IMR-90 (cell line): ENCODE measurements around the gene CDC42EP4. TPM values are rescaled to one million over a fixed set of nuclear protein-coding genes. Genes with fewer than 3 reads are reported as not detected.

ENCODE experiments used
- ATAC-seq: fragments of 200-7000 bp; cut with Tn5 transposase; 2 replicates; pipeline ENCODE4 v1.9.1; 2020; ENCODE audit warnings: low read depth, mild to moderate bottlenecking, moderate library complexity
- BruUV-seq: library from RNA; stranded (reverse); fragments of 400-500 nt; replicated peaks from 2 replicates; lab custom pipeline; 2021; lab: Mats Ljungman, UMichigan
- CTCF ChIA-PET: fragments of 300-600 bp; formaldehyde crosslinking; extraction: SDS; loops from one replicate; lab custom pipeline; 2021; ENCODE audit warnings: antibody characterized with exemption; lab: Yijun Ruan, JAX
- POLR2A ChIA-PET: fragments of 300-600 bp; sonication (Branson Sonifier 250); formaldehyde crosslinking; loops from one replicate; lab custom pipeline; 2022; ENCODE audit warnings: antibody characterized with exemption; ENCODE audit not compliant: unreplicated experiment; lab: Charles Lee
- DNase-seq: peaks from one replicate; pipeline ENCODE4 v3.0.0; 2013
- H2AFZ ChIP-seq: replicated peaks from 2 replicates; pipeline ENCODE3; 2013; ENCODE audit warnings: low read length, mild to moderate bottlenecking; ENCODE audit not compliant: poor library complexity
- H2AK5ac ChIP-seq: 2 replicates; pipeline ENCODE4 v1.6.1; 2013; ENCODE audit warnings: low read depth, low read length, inconsistent platforms
- H2AK9ac ChIP-seq: replicated peaks from 2 replicates; pipeline ENCODE3; 2013; ENCODE audit warnings: mild to moderate bottlenecking, low read depth, low read length, moderate library complexity; ENCODE audit not compliant: poor library complexity
- H2BK120ac ChIP-seq: 2 replicates; pipeline ENCODE4 v1.6.1; 2013; ENCODE audit warnings: low read depth, low read length, inconsistent platforms
- H2BK15ac ChIP-seq: 3 replicates; pipeline ENCODE4 v1.6.1; 2013; ENCODE audit warnings: low read depth, low read length, inconsistent platforms
- H2BK20ac ChIP-seq: 2 replicates; pipeline ENCODE4 v1.6.1; 2013; ENCODE audit warnings: low read depth, mild to moderate bottlenecking, inconsistent platforms, low read length, moderate library complexity
- H2BK5ac ChIP-seq: 2 replicates; pipeline ENCODE4 v1.6.1; 2013; ENCODE audit warnings: mild to moderate bottlenecking, low read depth, low read length, inconsistent platforms; ENCODE audit not compliant: poor library complexity, severe bottlenecking
- H3K14ac ChIP-seq: replicated peaks from 2 replicates; pipeline ENCODE4 v1.6.1; 2013; ENCODE audit warnings: low read depth, low read length, inconsistent platforms
- H3K18ac ChIP-seq: 2 replicates; pipeline ENCODE4 v1.6.1; 2013; ENCODE audit warnings: low read depth, low read length, control low read depth
- H3K23ac ChIP-seq: 2 replicates; pipeline ENCODE4 v1.6.1; 2013; ENCODE audit warnings: low read depth, low read length, inconsistent platforms
- H3K27ac ChIP-seq: 2 replicates; pipeline ENCODE4 v1.5.1; 2013; ENCODE audit warnings: mild to moderate bottlenecking, control low read depth, low read length; ENCODE audit not compliant: insufficient read depth
- H3K27me3 ChIP-seq: 2 replicates; pipeline ENCODE4 v1.6.1; 2013; ENCODE audit warnings: low read length; ENCODE audit not compliant: control insufficient read depth, insufficient read depth
- H3K36me3 ChIP-seq: 2 replicates; pipeline ENCODE4 v1.6.1; 2013; ENCODE audit warnings: low read length, mixed read lengths; ENCODE audit not compliant: control insufficient read depth, insufficient read depth
- H3K4ac ChIP-seq: 2 replicates; pipeline ENCODE4 v1.6.1; 2013; ENCODE audit warnings: low read depth, low read length, inconsistent platforms
- H3K4me1 ChIP-seq: 2 replicates; pipeline ENCODE4 v1.6.1; 2013; ENCODE audit warnings: low read length, mixed read lengths; ENCODE audit not compliant: control insufficient read depth, insufficient read depth
- H3K4me2 ChIP-seq: 2 replicates; pipeline ENCODE4 v1.6.1; 2013; ENCODE audit warnings: low read depth, mild to moderate bottlenecking, control low read depth, low read length, moderate library complexity
- H3K4me3 ChIP-seq: 2 replicates; pipeline ENCODE4 v1.5.1; 2013; ENCODE audit warnings: low read depth, mild to moderate bottlenecking, control low read depth, low read length, moderate library complexity; ENCODE audit not compliant: insufficient read depth
- H3K56ac ChIP-seq: 2 replicates; pipeline ENCODE4 v1.6.1; 2013; ENCODE audit warnings: low read length, inconsistent platforms; ENCODE audit not compliant: insufficient read depth; ENCODE audit errors: extremely low read depth
- H3K79me1 ChIP-seq, 2 experiments: 2 replicates each; pipeline ENCODE4 v1.6.1; 2013; ENCODE audit warnings: low read length in 2 of 2, inconsistent platforms in 1 of 2, low read depth in 1 of 2
- H3K9ac ChIP-seq: 2 replicates; pipeline ENCODE4 v1.6.1; 2013; ENCODE audit warnings: low read depth, low read length, control low read depth
- H3K9me1 ChIP-seq: 2 replicates; pipeline ENCODE4 v1.6.1; 2013; ENCODE audit warnings: low read length, inconsistent platforms; ENCODE audit not compliant: insufficient read depth
- H3K9me3 ChIP-seq: 2 replicates; pipeline ENCODE4 v1.6.1; 2013; ENCODE audit warnings: low read length; ENCODE audit not compliant: control insufficient read depth, insufficient read depth
- H4K20me1 ChIP-seq: 2 replicates; pipeline ENCODE4 v1.6.1; 2013; ENCODE audit warnings: low read length, inconsistent platforms; ENCODE audit not compliant: insufficient read depth
- H4K5ac ChIP-seq: 2 replicates; pipeline ENCODE4 v1.6.1; 2013; ENCODE audit warnings: mild to moderate bottlenecking, low read depth, low read length, control low read depth
- H4K8ac ChIP-seq, 2 experiments: 2 replicates each; pipeline ENCODE4 v1.6.1; 2013; ENCODE audit warnings: low read depth in 2 of 2, low read length in 2 of 2, control low read depth in 1 of 2, inconsistent platforms in 1 of 2
- H4K91ac ChIP-seq: 2 replicates; pipeline ENCODE4 v1.6.1; 2013; ENCODE audit warnings: low read depth, low read length, inconsistent platforms; ENCODE audit not compliant: insufficient read depth
- MXI1 ChIP-seq: IDR thresholded peaks from 2 replicates; pipeline ENCODE4 v1.6.1; 2012; ENCODE audit warnings: low read depth, mild to moderate bottlenecking, low read length, moderate library complexity, borderline replicate concordance
- NFE2L2 ChIP-seq: fragments of 150-350 bp; IDR thresholded peaks from 2 replicates; pipeline ENCODE4 v1.6.1; 2016; ENCODE audit warnings: low read depth, mild to moderate bottlenecking, low read length
- RAD21 ChIP-seq: IDR thresholded peaks from 2 replicates; pipeline ENCODE4 v1.6.1; 2012; ENCODE audit warnings: low read length, improper control_type of control experiment
- RFX5 ChIP-seq: IDR thresholded peaks from 2 replicates; pipeline ENCODE4 v1.8.0; 2012; ENCODE audit warnings: low read depth, mild to moderate bottlenecking, low read length, moderate library complexity
- WGBS, 2 experiments: methylation state at CpG; one replicate each; pipeline versions ENCODE4 v1.1.5 to v1.1.7; 2013; ENCODE audit warnings: missing lambda C conversion rate in 2 of 2; ENCODE audit not compliant: insufficient read length in 1 of 2; ENCODE audit errors: extremely low coverage in 2 of 2; 5-methylcytosine and 5-hydroxymethylcytosine counted together
- dilution Hi-C: fragments of 300-500 bp; cut with HindIII; formaldehyde crosslinking; loops from one replicate; pipeline ENCODE4 v1.14.3; 2018; ENCODE audit warnings: low sequenced_read_pairs; ENCODE audit not compliant: unreplicated experiment
- in situ Hi-C: fragments of 300-500 bp; cut with MboI; formaldehyde crosslinking; loops from 3 replicates; pipeline ENCODE4 v1.14.3; 2019; ENCODE audit warnings: low sequenced_read_pairs, inconsistent platforms, mixed read lengths
- intact Hi-C: fragments of 100-400 bp; cut with micrococcal nuclease; formaldehyde crosslinking; loops from 2 replicates; pipeline ENCODE4 v1.10.0; 2022
- polyA plus RNA-seq, 3 experiments: library from polyadenylated mRNA; depleted of rRNA; stranded (reverse); fragments of >200 nt; gene quantifications; 2 replicates each; pipeline ENCODE4 v1.2.3, GENCODE V29; 2012; ENCODE audit warnings: low replicate concordance in 1 of 3
- total RNA-seq: library from RNA; depleted of rRNA; stranded (reverse); fragments of >200 nt; gene quantifications from 2 replicates; pipeline ENCODE4 v1.2.3, GENCODE V29; 2012
- TF ChIP-seq, protein P1 (sequence below): fragments of 150-350 bp; IDR thresholded peaks from 2 replicates; pipeline ENCODE4 v1.6.1; 2017; ENCODE audit warnings: mild to moderate bottlenecking, antibody characterized with exemption, low read length, low read depth

CDC42EP4 gene
- total and polyA plus RNA-seq, 2 of the 4 experiments (the other 2 are of a cell fraction): 14.3 to 25.8 TPM

DNA sequence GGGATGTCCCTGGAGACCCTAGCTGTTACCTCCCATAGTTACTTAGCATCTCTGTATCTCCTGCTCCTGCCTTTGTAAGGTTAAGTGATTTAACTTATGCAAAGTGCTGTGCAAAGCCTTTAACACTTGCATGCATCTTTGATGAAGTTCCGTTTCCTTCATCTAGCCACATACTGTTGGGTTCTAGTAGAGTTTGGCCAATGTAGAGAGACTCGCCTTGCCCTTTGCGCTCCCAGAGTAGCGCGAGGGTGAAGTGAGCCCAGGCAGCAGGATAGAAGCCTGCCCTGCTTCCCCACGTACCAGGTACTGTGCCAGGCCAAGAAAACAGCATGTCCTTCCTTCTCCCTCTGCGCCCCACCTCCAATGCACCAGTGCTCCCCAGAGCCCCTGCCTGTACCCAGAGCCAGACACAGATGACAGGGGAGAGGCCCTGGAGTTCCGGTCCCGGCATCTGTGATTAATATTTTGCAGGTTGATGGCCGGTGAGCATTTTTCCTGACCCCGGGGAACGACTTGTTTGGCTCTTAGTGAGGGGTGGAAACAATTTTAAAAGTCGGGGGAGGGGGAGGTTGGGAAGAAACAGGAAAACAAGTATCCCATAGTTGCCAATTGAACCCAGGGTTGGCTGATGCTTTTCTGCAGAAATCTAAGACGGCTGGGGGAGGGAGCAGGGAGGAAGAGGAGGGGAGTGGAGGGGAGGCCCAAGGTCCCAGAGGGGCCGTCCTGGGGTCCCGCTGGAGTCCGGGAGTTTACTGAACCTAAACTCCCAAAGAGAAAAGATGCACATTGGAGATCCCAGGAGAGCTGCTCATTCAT, 13.1 kb upstream of the CDC42EP4 start:
- Histone ChIP-seq H3K36me3 (no peaks in the 10 kb centered on the region), H4K91ac (no peak overlapping the region), H3K9ac (no peak overlapping the region), H3K23ac (no peak overlapping the region), H2AK5ac (no peak overlapping the region), H3K27ac (no peak overlapping the region), H3K9me3 (no peaks in the 10 kb centered on the region), H2AFZ (peak overlapping the region; percentile 65), H3K14ac (peak overlapping the region; percentile 42; the same call in 1 of the 2 replicates), H3K4me2 (no peak overlapping the region), H4K5ac (0 out of 2 replicates have a peak overlapping the region, but pooled peaks have one; percentile 91), H2AK9ac (no peak overlapping the region), H2BK120ac (no peak overlapping the region), H2BK20ac (no peak overlapping the region), H2BK5ac (no peak overlapping the region), H3K4me3 (no peak overlapping the region), H3K9me1 (peaks cover 9% of the 10 kb centered on the region), H4K20me1 (no peaks in the 10 kb centered on the region), H2BK15ac (no peak overlapping the region), H3K4me1 (peaks cover 17% of the 10 kb centered on the region), H3K27me3 (no peaks in the 10 kb centered on the region), H3K4ac (no peak overlapping the region), H3K18ac (no peak overlapping the region), H4K8ac (no peak overlapping the region; a peak in 1 of 4 replicates), H3K79me1 (no peaks in the 10 kb centered on the region), H3K56ac (no peak overlapping the region)
- intact Hi-C loops: no loop called here
- no peak for DNase-seq
- dilution Hi-C loops: no loop called here
- CTCF ChIA-PET: no interaction called here
- WGBS, 2 experiments: 39% methylated on average over 6 of the region's 17 CpGs; no CpG with 5 or more reads in 1 of the 2 experiments
- POLR2A ChIA-PET: no interaction called here
- in situ Hi-C loops: no loop called here
- no peak for ATAC-seq
- BruUV-seq: no TSS peak
- TF ChIP-seq NFE2L2 (no peak), RFX5 (no peak), RAD21 (no peak), MXI1 (no peak)
- TF ChIP-seq, protein P1, sequence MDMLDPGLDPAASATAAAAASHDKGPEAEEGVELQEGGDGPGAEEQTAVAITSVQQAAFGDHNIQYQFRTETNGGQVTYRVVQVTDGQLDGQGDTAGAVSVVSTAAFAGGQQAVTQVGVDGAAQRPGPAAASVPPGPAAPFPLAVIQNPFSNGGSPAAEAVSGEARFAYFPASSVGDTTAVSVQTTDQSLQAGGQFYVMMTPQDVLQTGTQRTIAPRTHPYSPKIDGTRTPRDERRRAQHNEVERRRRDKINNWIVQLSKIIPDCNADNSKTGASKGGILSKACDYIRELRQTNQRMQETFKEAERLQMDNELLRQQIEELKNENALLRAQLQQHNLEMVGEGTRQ: no peak
